Measurements from ENCODE around the gene DCAF6. TPM values are rescaled to one million over a fixed set of nuclear protein-coding genes. Genes with fewer than 3 reads are reported as not detected.

Gene DCAF6
- total and polyA plus RNA-seq, 4 donors, result 33.5 to 105 (median 71.1) TPM

- no peak for TF ChIP-seq ZBTB33 (IDR thresholded peaks at IDR 0.05)
Observed at GRCh38 chr1:168112673-168113305, 176.3 kb downstream of the DCAF6 start (continued).

GRCh38 chr1:168114845-168115244, 178.4 kb downstream of the DCAF6 start:
- no peak overlapping the region for H3K4me3 ChIP-seq (ENCODE audit: low read depth in 1 of 3, low read length in 3 of 3)
- no peaks in the 10 kb centered on the region for H3K9me3 ChIP-seq (ENCODE audit: control insufficient read depth in 4 of 4, low read length in 3 of 4)
- TF ChIP-seq NR2F2 (IDR thresholded peaks at IDR 0.05) (no peak), SP1 (IDR thresholded peaks at IDR 0.05) (no peak), MAX (IDR thresholded peaks at IDR 0.05) (no peak), TAF1 (conservative IDR thresholded peaks at IDR 0.05) (no peak)
- no peaks in the 10 kb centered on the region for H3K27me3 ChIP-seq (ENCODE audit: control insufficient read depth in 4 of 4, insufficient read depth in 4 of 4, low read length in 3 of 4)
- no peak overlapping the region for H3K27ac ChIP-seq (ENCODE audit: low read depth in 1 of 2, low read length in 2 of 2)
- H3K36me3 ChIP-seq (ENCODE audit: control insufficient read depth in 4 of 4, insufficient read depth in 3 of 4, low read depth in 1 of 4, low read length in 3 of 4), result no peaks in the 10 kb centered on the region
- H3K4me1 ChIP-seq (ENCODE audit: control insufficient read depth in 4 of 4, insufficient read depth in 4 of 4, low read length in 3 of 4), result no peaks in the 10 kb centered on the region
- no peak overlapping the region for H3K9ac ChIP-seq (ENCODE audit: low read depth in 1 of 2, low read length in 2 of 2)
- no peak for DNase-seq (ENCODE audit: low spot score)
- 79% methylated on average over 6 of the region's 6 CpGs for WGBS

- DNase-seq (ENCODE audit: low spot score), result no peak
- H3K9me3 ChIP-seq (ENCODE audit: control insufficient read depth in 4 of 4, low read length in 3 of 4), result no peaks in the 10 kb centered on the region
- no peak for TF ChIP-seq ZBTB33 (IDR thresholded peaks at IDR 0.05)
- TF ChIP-seq MAX (IDR thresholded peaks at IDR 0.05), result no peak
- no peak for TF ChIP-seq NR2F2 (IDR thresholded peaks at IDR 0.05)
- no peak for TF ChIP-seq SP1 (IDR thresholded peaks at IDR 0.05)
- TF ChIP-seq FOXA1 (IDR thresholded peaks at IDR 0.05), result no peak
- no peak for TF ChIP-seq FOXA2 (IDR thresholded peaks at IDR 0.05)
- no peak for TF ChIP-seq RXRA (IDR thresholded peaks at IDR 0.05)
- TF ChIP-seq GABPA (IDR thresholded peaks at IDR 0.05 in 1 of 2, conservative IDR thresholded peaks at IDR 0.05 in 1 of 2), result no peak
- no peak for TF ChIP-seq HNF4A (conservative IDR thresholded peaks at IDR 0.05)
- no peak for TF ChIP-seq YY1 (IDR thresholded peaks at IDR 0.05)
- TF ChIP-seq TAF1 (conservative IDR thresholded peaks at IDR 0.05), result no peak
- TF ChIP-seq CTCF (IDR thresholded peaks at IDR 0.05; ENCODE audit: low read depth, low read length, missing input control), result no peak
- TF ChIP-seq JUND (IDR thresholded peaks at IDR 0.05), result no peak
- TF ChIP-seq HNF4G (IDR thresholded peaks at IDR 0.05), result no peak
- no peak for TF ChIP-seq REST (IDR thresholded peaks at IDR 0.05)
- no peak for TF ChIP-seq ATF3 (IDR thresholded peaks at IDR 0.05)
- no peak for TF ChIP-seq EGR1 (IDR thresholded peaks at IDR 0.05; ENCODE audit: low read depth in 2 of 2)
- no peak for TF ChIP-seq RAD21 (IDR thresholded peaks at IDR 0.05)
- H3K27me3 ChIP-seq (ENCODE audit: control insufficient read depth in 4 of 4, insufficient read depth in 4 of 4, low read length in 3 of 4), result no peaks in the 10 kb centered on the region
- H3K36me3 ChIP-seq (ENCODE audit: control insufficient read depth in 4 of 4, insufficient read depth in 3 of 4, low read depth in 1 of 4, low read length in 3 of 4), result no peaks in the 10 kb centered on the region
- no peak overlapping the region for H3K27ac ChIP-seq (ENCODE audit: low read depth in 1 of 2, low read length in 2 of 2)
- H3K4me1 ChIP-seq (ENCODE audit: control insufficient read depth in 4 of 4, insufficient read depth in 4 of 4, low read length in 3 of 4), result no peaks in the 10 kb centered on the region
- H3K9ac ChIP-seq (ENCODE audit: low read depth in 1 of 2, low read length in 2 of 2), result no peak overlapping the region
- 84% methylated on average over 6 of the region's 6 CpGs for WGBS
- H3K4me3 ChIP-seq (ENCODE audit: low read depth in 1 of 3, low read length in 3 of 3), result no peak overlapping the region
Observed at GRCh38 chr1:168116327-168116799, 179.9 kb downstream of the DCAF6 start.
